CD14-positive monocyte (primary cell): ENCODE data around the gene CINP. TPM values are rescaled to one million over a fixed set of nuclear protein-coding genes. Genes with fewer than 3 reads are reported as not detected.
"Not testable (repeated sequence)": the region's sequence is repeated elsewhere in the genome, so short reads cannot be mapped to it uniquely, and the experiment has no call there.

Experiments used
- DNase-seq, 3 donors: peaks; one replicate each; pipeline ENCODE4 v3.0.0-alpha.2; 2011 to 2022
- H2AFZ ChIP-seq: 2 replicates; pipeline ENCODE4 v1.6.0; 2012; ENCODE audit warnings: mild to moderate bottlenecking, low read depth, low read length, inconsistent platforms; ENCODE audit not compliant: insufficient read depth, poor library complexity, severe bottlenecking
- H3K27ac ChIP-seq, 2 donors: 1 replicate in 1 of 2; 2 replicates in 1 of 2; pipeline ENCODE4 v1.5.1; 2012 to 2013; ENCODE audit warnings: low read length in 2 of 2, control low read depth in 1 of 2, inconsistent platforms in 1 of 2, low read depth in 1 of 2, mild to moderate bottlenecking in 1 of 2
- H3K27me3 ChIP-seq, 2 donors: one replicate each; pipeline versions ENCODE4 v1.6.0 to v1.6.1; 2011 to 2013; ENCODE audit warnings: low read length in 2 of 2; ENCODE audit not compliant: control insufficient read depth in 2 of 2, insufficient read depth in 2 of 2
- H3K36me3 ChIP-seq, 2 donors: replicated peaks in 1 of 2; 1 replicate in 1 of 2; 2 replicates in 1 of 2; pipeline versions ENCODE4 v1.5.1 to v1.6.1; 2012 to 2013; ENCODE audit warnings: low read length in 2 of 2, control low read depth in 1 of 2, inconsistent platforms in 1 of 2, mild to moderate bottlenecking in 1 of 2; ENCODE audit not compliant: insufficient read depth in 2 of 2, control insufficient read depth in 1 of 2
- H3K4me1 ChIP-seq, 2 donors: 1 replicate in 1 of 2; 2 replicates in 1 of 2; pipeline versions ENCODE4 v1.5.1 to v1.6.1; 2012 to 2013; ENCODE audit warnings: low read length in 2 of 2, control low read depth in 1 of 2, inconsistent platforms in 1 of 2, mild to moderate bottlenecking in 1 of 2, moderate library complexity in 1 of 2; ENCODE audit not compliant: insufficient read depth in 2 of 2, control insufficient read depth in 1 of 2
- H3K4me2 ChIP-seq: replicated peaks from 2 replicates; pipeline ENCODE3; 2012; ENCODE audit warnings: low read length, moderate library complexity, mild to moderate bottlenecking; ENCODE audit not compliant: poor library complexity, severe bottlenecking; ENCODE audit errors: extremely low read depth
- H3K4me3 ChIP-seq, 3 experiments: fragments of 200-600 bp in 1 of 3; sonication (generic) in 1 of 3; replicated peaks in 1 of 3; 1 replicate in 2 of 3; 2 replicates in 1 of 3; pipeline ENCODE4 v1.5.1; 2011 to 2013; ENCODE audit warnings: low read length in 3 of 3, mild to moderate bottlenecking in 3 of 3, control low read depth in 2 of 3, low read depth in 2 of 3, inconsistent platforms in 1 of 3, moderate library complexity in 1 of 3
- H3K79me2 ChIP-seq: 2 replicates; pipeline ENCODE4 v1.6.0; 2012; ENCODE audit warnings: mild to moderate bottlenecking, control low read depth, inconsistent platforms, low read length, moderate library complexity; ENCODE audit not compliant: insufficient read depth
- H3K9ac ChIP-seq: 2 replicates; pipeline ENCODE4 v1.6.0; 2017; ENCODE audit warnings: low read length, mild to moderate bottlenecking; ENCODE audit not compliant: insufficient read depth, poor library complexity, severe bottlenecking
- H3K9me3 ChIP-seq, 2 donors: replicated peaks in 1 of 2; 1 replicate in 1 of 2; 2 replicates in 1 of 2; pipeline versions ENCODE4 v1.5.1 to v1.6.1; 2012 to 2013; ENCODE audit warnings: low read length in 2 of 2, control low read depth in 1 of 2; ENCODE audit not compliant: control insufficient read depth in 1 of 2, insufficient read depth in 1 of 2
- H4K20me1 ChIP-seq: 2 replicates; pipeline ENCODE4 v1.6.0; 2012; ENCODE audit warnings: mild to moderate bottlenecking, low read length, control low read depth, moderate library complexity; ENCODE audit not compliant: insufficient read depth
- H3K27ac Mint-ChIP-seq, 7 donors: one replicate each; pipeline ENCODE4 v1.8.0; 2020; ENCODE audit warnings: mild to moderate bottlenecking in 7 of 7, mixed read lengths in 7 of 7, moderate library complexity in 6 of 7, inconsistent platforms in 2 of 7
- H3K27me3 Mint-ChIP-seq, 3 donors: one replicate each; pipeline ENCODE4 v1.8.0; 2021 to 2022; ENCODE audit warnings: low read depth in 3 of 3, mild to moderate bottlenecking in 3 of 3, mixed read lengths in 3 of 3, moderate library complexity in 3 of 3, inconsistent platforms in 1 of 3
- H3K36me3 Mint-ChIP-seq, 2 donors: one replicate each; pipeline ENCODE4 v1.8.0; 2020; ENCODE audit warnings: mixed read lengths in 2 of 2, inconsistent platforms in 1 of 2, mild to moderate bottlenecking in 1 of 2
- H3K4me1 Mint-ChIP-seq: one replicate; pipeline ENCODE4 v1.8.0; 2020; ENCODE audit warnings: mild to moderate bottlenecking, mixed read lengths
- H3K4me3 Mint-ChIP-seq, 2 donors: one replicate each; pipeline ENCODE4 v1.8.0; 2020; ENCODE audit warnings: mild to moderate bottlenecking in 2 of 2, mixed read lengths in 2 of 2, moderate library complexity in 1 of 2
- H3K9me3 Mint-ChIP-seq, 7 donors: one replicate each; pipeline ENCODE4 v1.8.0; 2020 to 2022; ENCODE audit warnings: mixed read lengths in 7 of 7, mild to moderate bottlenecking in 6 of 7, moderate library complexity in 6 of 7, inconsistent platforms in 2 of 7
- WGBS: methylation state at CpG from one replicate; pipeline ENCODE4 v1.1.5; 2013; ENCODE audit warnings: missing lambda C conversion rate; ENCODE audit not compliant: insufficient coverage; 5-methylcytosine and 5-hydroxymethylcytosine counted together
- intact Hi-C, 2 donors: fragments of 100-400 bp; cut with micrococcal nuclease; formaldehyde crosslinking; loops; one replicate each; pipeline versions ENCODE4 v1.15.0 to v1.15.1; 2023
- polyA plus RNA-seq, 3 donors: library from polyadenylated mRNA; depleted of rRNA in 1 of 3; unstranded in 2 of 3; stranded (reverse) in 1 of 3; fragments of 300-500 nt in 2 of 3; fragments of >200 nt in 1 of 3; fragmentation: Illumina TruSeq in 2 of 3; gene quantifications; 1 replicate in 2 of 3; 2 replicates in 1 of 3; pipeline ENCODE4 v1.2.3, GENCODE V29; 2012 to 2021
- TF ChIP-seq, protein P1 (sequence below): fragments of 200-600 bp; IDR thresholded peaks from one replicate; pipeline ENCODE4 v1.8.0; 2022; ENCODE audit warnings: antibody characterized with exemption, mild to moderate bottlenecking

The CINP gene
- polyA plus RNA-seq, 3 donors, result 28.9 to 58.5 (median 57.1) TPM

DNA sequence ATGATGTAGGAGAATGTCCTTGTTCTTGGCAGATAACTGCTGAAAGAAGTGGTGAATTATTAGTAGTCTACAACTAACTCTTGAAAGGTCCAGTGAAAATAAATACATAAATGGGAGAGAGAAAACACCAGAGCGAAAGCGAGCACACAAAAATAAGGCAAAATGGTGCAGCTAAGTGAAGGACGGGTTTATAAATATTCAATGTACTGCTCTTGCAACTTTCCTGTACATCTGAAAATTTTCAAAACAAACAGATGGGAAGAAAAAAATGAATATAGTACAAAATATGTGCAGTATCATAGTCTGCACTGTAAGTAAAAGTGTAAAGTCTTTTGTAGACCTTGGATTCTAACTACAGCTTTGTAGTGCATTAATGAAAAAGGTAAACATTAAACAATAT lies 59.0 kb downstream of the CINP start:
- H3K9ac ChIP-seq, result no peak overlapping the region
- Mint-ChIP-seq H3K36me3 (no peaks in the 10 kb centered on the region), H3K4me1 (peaks cover 6% of the 10 kb centered on the region), H3K27me3 (peaks cover 3 to 6% (median 4%) of the 10 kb centered on the region in 3 donors), H3K9me3 (peaks cover 0 to under 1% (median 0%) of the 10 kb centered on the region in 7 donors), H3K27ac (no peak overlapping the region), H3K4me3 (no peak overlapping the region)
- H3K36me3 ChIP-seq, result no peaks in the 10 kb centered on the region
- no peaks in the 10 kb centered on the region for H4K20me1 ChIP-seq
- no CpG with 5 or more reads among the region's 3 CpGs for WGBS
- H3K4me3 ChIP-seq, result no peak overlapping the region
- H3K4me1 ChIP-seq, result peaks cover 10 to 12% of the 10 kb centered on the region in 2 donors
- no peak overlapping the region for H3K27ac ChIP-seq
- H2AFZ ChIP-seq, result peak overlapping the region; percentile 99
- intact Hi-C loops, result no loop called here
- no peak for DNase-seq
- no peaks in the 10 kb centered on the region for H3K79me2 ChIP-seq
- H3K27me3 ChIP-seq, result peaks cover 0 to 4% of the 10 kb centered on the region in 2 donors
- no peak overlapping the region for H3K4me2 ChIP-seq
- H3K9me3 ChIP-seq, result no peaks in the 10 kb centered on the region
- TF ChIP-seq, protein P1, sequence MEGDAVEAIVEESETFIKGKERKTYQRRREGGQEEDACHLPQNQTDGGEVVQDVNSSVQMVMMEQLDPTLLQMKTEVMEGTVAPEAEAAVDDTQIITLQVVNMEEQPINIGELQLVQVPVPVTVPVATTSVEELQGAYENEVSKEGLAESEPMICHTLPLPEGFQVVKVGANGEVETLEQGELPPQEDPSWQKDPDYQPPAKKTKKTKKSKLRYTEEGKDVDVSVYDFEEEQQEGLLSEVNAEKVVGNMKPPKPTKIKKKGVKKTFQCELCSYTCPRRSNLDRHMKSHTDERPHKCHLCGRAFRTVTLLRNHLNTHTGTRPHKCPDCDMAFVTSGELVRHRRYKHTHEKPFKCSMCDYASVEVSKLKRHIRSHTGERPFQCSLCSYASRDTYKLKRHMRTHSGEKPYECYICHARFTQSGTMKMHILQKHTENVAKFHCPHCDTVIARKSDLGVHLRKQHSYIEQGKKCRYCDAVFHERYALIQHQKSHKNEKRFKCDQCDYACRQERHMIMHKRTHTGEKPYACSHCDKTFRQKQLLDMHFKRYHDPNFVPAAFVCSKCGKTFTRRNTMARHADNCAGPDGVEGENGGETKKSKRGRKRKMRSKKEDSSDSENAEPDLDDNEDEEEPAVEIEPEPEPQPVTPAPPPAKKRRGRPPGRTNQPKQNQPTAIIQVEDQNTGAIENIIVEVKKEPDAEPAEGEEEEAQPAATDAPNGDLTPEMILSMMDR, result no peak

DNA sequence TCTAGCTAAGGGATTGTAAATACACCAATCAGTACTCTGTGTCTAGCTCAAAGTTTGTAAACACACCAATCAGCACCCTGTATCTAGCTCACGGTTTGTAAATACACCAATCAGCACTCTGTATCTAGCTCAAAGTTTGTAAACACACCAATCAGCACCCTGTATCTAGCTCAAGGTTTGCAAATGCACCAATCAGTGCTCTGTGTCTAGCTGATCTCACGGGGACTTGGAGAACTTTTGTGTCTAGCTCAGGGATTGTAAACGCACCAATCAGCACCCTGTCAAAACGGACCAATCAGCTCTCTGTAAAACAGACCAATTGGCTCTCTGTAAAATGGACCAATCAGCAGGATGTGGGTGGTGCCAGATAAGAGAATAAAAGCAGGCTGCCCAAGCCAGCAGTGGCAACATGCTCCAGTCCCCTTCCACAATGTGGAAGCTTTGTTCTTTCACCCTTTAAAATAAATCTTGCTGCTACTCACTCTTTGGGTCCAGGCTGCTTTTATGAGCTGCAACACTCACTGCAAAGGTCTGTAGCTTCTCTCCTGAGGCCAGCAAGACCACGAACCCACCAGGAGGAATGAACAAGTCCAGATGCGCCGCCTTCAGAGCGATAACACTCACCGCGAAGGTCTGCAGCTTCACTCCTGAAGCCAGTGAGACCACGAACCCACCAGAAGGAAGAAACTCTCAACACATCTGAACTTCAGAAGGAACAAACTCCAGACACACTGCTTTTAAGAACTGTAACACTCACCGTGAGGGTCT lies 64.2 kb downstream of the CINP start:
- H3K27ac Mint-ChIP-seq, result not testable (repeated sequence)

More for the DNA sequence above, 64.2 kb downstream of the CINP start:
- H3K9me3 ChIP-seq, DNase-seq, H3K9me3 Mint-ChIP-seq, H3K4me3 ChIP-seq, H3K27me3 ChIP-seq, H3K4me1 ChIP-seq, H3K27me3 Mint-ChIP-seq, H3K9ac ChIP-seq, H3K4me2 ChIP-seq, H2AFZ ChIP-seq, H3K4me1 Mint-ChIP-seq, H4K20me1 ChIP-seq, H3K36me3 Mint-ChIP-seq, H3K79me2 ChIP-seq, intact Hi-C loops, H3K27ac ChIP-seq, H3K36me3 ChIP-seq: not testable (repeated sequence)
- WGBS, result 60% methylated on average over 2 of the region's 12 CpGs
- H3K4me3 Mint-ChIP-seq, result peak overlapping the region in 1 of 2 donors; percentile 43

Other genes with a start within 250 kb of the CINP start
- gene WDR20, start 223.0 kb downstream of the CINP start, polyA plus RNA-seq, result 10 to 100 TPM in 1 of 3 donors, 1 to 10 TPM in 2; 7.4 to 13.3 (median 9.0) TPM
- gene MOK, start 57.7 kb downstream of the CINP start, polyA plus RNA-seq, result 1 to 10 TPM in 2 of 3 donors, under 1 TPM in 1; 0.67 to 3.4 (median 1.8) TPM
- gene ZNF839, start 43.1 kb downstream of the CINP start, polyA plus RNA-seq, result 10 to 100 TPM in 1 of 3 donors, 1 to 10 TPM in 1, under 1 TPM in 1; 0.47 to 17.0 (median 1.7) TPM
- 10 to 100 TPM in 1 of 3 donors, 1 to 10 TPM in 2; 2.8 to 10.4 (median 6.4) TPM for gene TECPR2, start 51 bp upstream of the CINP start, polyA plus RNA-seq
- gene ANKRD9, start 146.9 kb upstream of the CINP start, polyA plus RNA-seq, result 10 to 100 TPM in 1 of 3 donors, under 1 TPM in 2; 0.43 to 10.8 (median 0.83) TPM
- 10 to 100 TPM in 1 of 3 donors, 1 to 10 TPM in 2; 2.1 to 36.6 (median 2.3) TPM for gene RCOR1, start 229.8 kb upstream of the CINP start, polyA plus RNA-seq